PC-3 (cell line): ENCODE data around the gene GLI1.

Source experiments
- CTCF ChIP-seq: fragments of 300-600 bp; sonication (generic); conservative IDR thresholded peaks from 2 replicates; pipeline ENCODE4 v1.5.1; 2017; ENCODE audit warnings: antibody characterized with exemption, low read depth, mild to moderate bottlenecking, low read length
- EZH2phosphoT487 ChIP-seq: fragments of 300-600 bp; sonication (generic); IDR thresholded peaks from 2 replicates; pipeline ENCODE4 v1.6.1; 2018; ENCODE audit warnings: mild to moderate bottlenecking, antibody characterized with exemption, low read length, borderline replicate concordance

GRCh38 chr12:57464569-57464968 lies 5.0 kb downstream of the GLI1 start:
- no peak for TF ChIP-seq CTCF
- TF ChIP-seq EZH2phosphoT487: no peak
